SK-N-SH treated with all-trans-retinoic acid at 6 μM for 48 hours (cell line): Measurements from ENCODE around the gene DDTL.

Source experiments
- ARNTL ChIP-seq: fragments of 450-650 bp; formaldehyde crosslinking; IDR thresholded peaks from 2 replicates; pipeline ENCODE4 v1.5.0; 2020; ENCODE audit warnings: low read depth, mild to moderate bottlenecking, moderate library complexity, borderline replicate concordance
- BACH2 ChIP-seq: fragments of 250-450 bp; sonication (Bioruptor Pico); IDR thresholded peaks from 2 replicates; pipeline ENCODE4 v1.9.0; 2021; ENCODE audit warnings: mild to moderate bottlenecking, borderline replicate concordance
- GLIS3 ChIP-seq: fragments of 250-450 bp; sonication (Bioruptor Pico); IDR thresholded peaks from 2 replicates; pipeline ENCODE4 v1.5.0; 2020; ENCODE audit warnings: mild to moderate bottlenecking, moderate library complexity
- POU6F1 ChIP-seq: fragments of 250-450 bp; sonication (Bioruptor Pico); IDR thresholded peaks from 2 replicates; pipeline ENCODE4 v1.8.0; 2021; ENCODE audit warnings: low read depth, mild to moderate bottlenecking, moderate library complexity, borderline replicate concordance
- PPARA ChIP-seq: fragments of 250-450 bp; sonication (Bioruptor Pico); IDR thresholded peaks from 2 replicates; pipeline ENCODE4 v1.5.0; 2020; ENCODE audit warnings: mild to moderate bottlenecking, borderline replicate concordance
- RARB ChIP-seq: fragments of 250-450 bp; sonication (Bioruptor Pico); IDR thresholded peaks from 2 replicates; pipeline ENCODE4 v1.8.0; 2021; ENCODE audit warnings: mild to moderate bottlenecking, moderate library complexity
- SNAI2 ChIP-seq: fragments of 250-450 bp; sonication (Bioruptor Pico); IDR thresholded peaks from 2 replicates; pipeline ENCODE4 v1.5.0; 2020; ENCODE audit warnings: mild to moderate bottlenecking, moderate library complexity
- TOX ChIP-seq: fragments of 250-450 bp; sonication (Bioruptor Pico); IDR thresholded peaks from 2 replicates; pipeline ENCODE4 v1.8.0; 2021; ENCODE audit warnings: mild to moderate bottlenecking, moderate library complexity, borderline replicate concordance
- ZFP30 ChIP-seq: fragments of 450-650 bp; formaldehyde crosslinking; IDR thresholded peaks from 2 replicates; pipeline ENCODE4 v1.5.0; 2022; ENCODE audit warnings: mild to moderate bottlenecking, moderate library complexity
- ZNF70 ChIP-seq: fragments of 450-650 bp; formaldehyde crosslinking; IDR thresholded peaks from 2 replicates; pipeline ENCODE4 v1.5.0; 2020; ENCODE audit warnings: mild to moderate bottlenecking, moderate library complexity
- ZNF8 ChIP-seq: fragments of 450-650 bp; formaldehyde crosslinking; IDR thresholded peaks from 2 replicates; pipeline ENCODE4 v1.5.0; 2020; ENCODE audit warnings: mild to moderate bottlenecking, moderate library complexity
- TF ChIP-seq, protein P1 (sequence below): fragments of 250-450 bp; sonication (Bioruptor Pico); IDR thresholded peaks from 2 replicates; pipeline ENCODE4 v1.5.0; 2020; ENCODE audit warnings: mild to moderate bottlenecking, moderate library complexity
- TF ChIP-seq, protein P2 (sequence below): fragments of 250-450 bp; sonication (Bioruptor Pico); IDR thresholded peaks from 2 replicates; pipeline ENCODE4 v1.8.0; 2020; ENCODE audit warnings: mild to moderate bottlenecking, moderate library complexity, borderline replicate concordance

DNA sequence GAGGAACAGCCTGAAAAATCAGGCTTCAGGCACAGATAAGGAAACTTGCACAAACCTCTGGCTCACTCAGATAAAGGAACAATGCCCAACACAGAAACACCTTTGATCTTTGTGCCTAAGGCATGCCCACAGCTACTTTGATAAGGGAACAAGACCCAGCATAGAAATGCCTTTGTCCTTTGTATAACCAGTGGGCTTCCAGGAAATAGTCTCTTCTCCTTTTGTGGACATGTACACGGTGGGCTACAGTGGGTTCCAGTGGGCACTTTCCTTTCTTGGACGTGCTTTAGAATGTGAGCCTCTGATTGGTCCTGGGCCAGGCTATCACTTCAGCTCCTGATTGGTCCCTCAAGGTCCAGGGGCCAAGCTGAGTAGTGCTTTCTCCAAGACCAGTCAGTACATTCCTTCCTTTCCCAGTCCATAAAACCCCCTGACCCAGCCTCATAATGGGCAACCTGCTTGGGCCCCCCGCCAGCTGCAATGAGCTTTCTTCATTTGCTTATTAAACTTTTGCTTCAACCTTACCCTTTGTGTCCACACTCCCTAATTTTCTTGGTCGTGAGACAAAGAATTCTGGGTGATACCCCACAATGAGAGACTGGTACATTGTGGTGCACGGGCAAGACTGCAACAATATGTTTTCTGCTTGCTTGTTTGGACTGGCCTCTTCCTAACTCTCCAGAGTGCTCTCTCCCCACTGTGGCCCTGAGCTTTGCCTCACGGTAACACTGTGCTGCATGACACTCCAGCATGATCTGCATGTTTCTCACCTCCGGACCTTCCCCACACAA, 42.7 kb downstream of the DDTL start:
- TF ChIP-seq TOX (CRISPR knock-in tag) (no peak), RARB (no peak), ZNF8 (CRISPR knock-in tag) (no peak), PPARA (CRISPR knock-in tag) (no peak), SNAI2 (CRISPR knock-in tag) (no peak), POU6F1 (no peak), BACH2 (no peak), ZFP30 (CRISPR knock-in tag) (no peak), ARNTL (CRISPR knock-in tag) (no peak), GLIS3 (CRISPR knock-in tag) (no peak), ZNF70 (no peak)
- TF ChIP-seq, protein P1, sequence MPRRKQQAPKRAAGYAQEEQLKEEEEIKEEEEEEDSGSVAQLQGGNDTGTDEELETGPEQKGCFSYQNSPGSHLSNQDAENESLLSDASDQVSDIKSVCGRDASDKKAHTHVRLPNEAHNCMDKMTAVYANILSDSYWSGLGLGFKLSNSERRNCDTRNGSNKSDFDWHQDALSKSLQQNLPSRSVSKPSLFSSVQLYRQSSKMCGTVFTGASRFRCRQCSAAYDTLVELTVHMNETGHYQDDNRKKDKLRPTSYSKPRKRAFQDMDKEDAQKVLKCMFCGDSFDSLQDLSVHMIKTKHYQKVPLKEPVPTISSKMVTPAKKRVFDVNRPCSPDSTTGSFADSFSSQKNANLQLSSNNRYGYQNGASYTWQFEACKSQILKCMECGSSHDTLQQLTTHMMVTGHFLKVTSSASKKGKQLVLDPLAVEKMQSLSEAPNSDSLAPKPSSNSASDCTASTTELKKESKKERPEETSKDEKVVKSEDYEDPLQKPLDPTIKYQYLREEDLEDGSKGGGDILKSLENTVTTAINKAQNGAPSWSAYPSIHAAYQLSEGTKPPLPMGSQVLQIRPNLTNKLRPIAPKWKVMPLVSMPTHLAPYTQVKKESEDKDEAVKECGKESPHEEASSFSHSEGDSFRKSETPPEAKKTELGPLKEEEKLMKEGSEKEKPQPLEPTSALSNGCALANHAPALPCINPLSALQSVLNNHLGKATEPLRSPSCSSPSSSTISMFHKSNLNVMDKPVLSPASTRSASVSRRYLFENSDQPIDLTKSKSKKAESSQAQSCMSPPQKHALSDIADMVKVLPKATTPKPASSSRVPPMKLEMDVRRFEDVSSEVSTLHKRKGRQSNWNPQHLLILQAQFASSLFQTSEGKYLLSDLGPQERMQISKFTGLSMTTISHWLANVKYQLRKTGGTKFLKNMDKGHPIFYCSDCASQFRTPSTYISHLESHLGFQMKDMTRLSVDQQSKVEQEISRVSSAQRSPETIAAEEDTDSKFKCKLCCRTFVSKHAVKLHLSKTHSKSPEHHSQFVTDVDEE (CRISPR knock-in tag), result no peak
- TF ChIP-seq, protein P2, sequence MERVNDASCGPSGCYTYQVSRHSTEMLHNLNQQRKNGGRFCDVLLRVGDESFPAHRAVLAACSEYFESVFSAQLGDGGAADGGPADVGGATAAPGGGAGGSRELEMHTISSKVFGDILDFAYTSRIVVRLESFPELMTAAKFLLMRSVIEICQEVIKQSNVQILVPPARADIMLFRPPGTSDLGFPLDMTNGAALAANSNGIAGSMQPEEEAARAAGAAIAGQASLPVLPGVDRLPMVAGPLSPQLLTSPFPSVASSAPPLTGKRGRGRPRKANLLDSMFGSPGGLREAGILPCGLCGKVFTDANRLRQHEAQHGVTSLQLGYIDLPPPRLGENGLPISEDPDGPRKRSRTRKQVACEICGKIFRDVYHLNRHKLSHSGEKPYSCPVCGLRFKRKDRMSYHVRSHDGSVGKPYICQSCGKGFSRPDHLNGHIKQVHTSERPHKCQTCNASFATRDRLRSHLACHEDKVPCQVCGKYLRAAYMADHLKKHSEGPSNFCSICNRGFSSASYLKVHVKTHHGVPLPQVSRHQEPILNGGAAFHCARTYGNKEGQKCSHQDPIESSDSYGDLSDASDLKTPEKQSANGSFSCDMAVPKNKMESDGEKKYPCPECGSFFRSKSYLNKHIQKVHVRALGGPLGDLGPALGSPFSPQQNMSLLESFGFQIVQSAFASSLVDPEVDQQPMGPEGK (CRISPR knock-in tag), result no peak
